HEK293 (cell line): ENCODE results near the gene PKNOX1.
"Not testable (repeated sequence)": the region's sequence is repeated elsewhere in the genome, so short reads cannot be mapped to it uniquely, and the experiment has no call there.

ENCODE experiments used
- CTCF ChIA-PET: fragments of 350-600 bp; formaldehyde crosslinking; extraction: SDS; loops from one replicate; lab custom pipeline; 2021; ENCODE audit warnings: antibody characterized with exemption; lab: Yijun Ruan, JAX
- POLR2A ChIA-PET: fragments of 300-600 bp; formaldehyde crosslinking; extraction: SDS; loops from one replicate; lab custom pipeline; 2020; ENCODE audit warnings: antibody characterized with exemption, inconsistent platforms; lab: Yijun Ruan, JAX
- H3K27ac ChIP-seq: fragments of 200-500 bp; sonication (Bioruptor generic); 2 replicates; pipeline ENCODE4 v1.5.1; 2014; ENCODE audit warnings: low read depth, low read length, control low read depth, inconsistent platforms; ENCODE audit errors: extremely low read depth
- H3K36me3 ChIP-seq, 2 experiments: fragments of 200-500 bp in 1 of 2; sonication (Bioruptor generic) in 1 of 2; 1 replicate in 1 of 2; 2 replicates in 1 of 2; pipeline ENCODE4 v1.5.1; 2014 to 2017; ENCODE audit warnings: inconsistent platforms in 2 of 2, low read length in 2 of 2; ENCODE audit not compliant: control insufficient read depth in 2 of 2, insufficient read depth in 1 of 2
- H3K4me1 ChIP-seq: fragments of 200-500 bp; sonication (Bioruptor generic); 2 replicates; pipeline ENCODE4 v1.5.1; 2014; ENCODE audit warnings: mild to moderate bottlenecking, low read length, inconsistent platforms; ENCODE audit not compliant: control insufficient read depth, insufficient read depth
- H3K4me3 ChIP-seq: 2 replicates; pipeline ENCODE4 v1.5.1; 2011; ENCODE audit warnings: low read depth, mild to moderate bottlenecking, control low read depth, low read length, moderate library complexity
- H3K9me3 ChIP-seq: fragments of 200-500 bp; sonication (Bioruptor generic); 2 replicates; pipeline ENCODE4 v1.5.1; 2014; ENCODE audit warnings: low read depth, low read length, inconsistent platforms; ENCODE audit not compliant: control insufficient read depth, insufficient read depth
- ATF2 ChIP-seq: fragments of 450-650 bp; formaldehyde crosslinking; IDR thresholded peaks from 2 replicates; pipeline ENCODE4 v1.5.1; 2016; ENCODE audit warnings: missing biosample characterization, missing genetic modification characterization, low read depth
- HOXC10 ChIP-seq: sonication (generic); formaldehyde crosslinking; IDR thresholded peaks from 2 replicates; pipeline ENCODE4 v1.8.1; 2023; ENCODE audit warnings: mild to moderate bottlenecking, missing genetic modification reagents
- OVOL3 ChIP-seq: fragments of 450-650 bp; formaldehyde crosslinking; IDR thresholded peaks from 2 replicates; pipeline ENCODE4 v1.5.1; 2016; ENCODE audit warnings: missing biosample characterization, missing genetic modification characterization
- TSHZ1 ChIP-seq: fragments of 450-650 bp; formaldehyde crosslinking; IDR thresholded peaks from 2 replicates; pipeline ENCODE4 v1.5.1; 2016; ENCODE audit warnings: missing biosample characterization, missing genetic modification characterization, borderline replicate concordance
- ZBTB11 ChIP-seq: fragments of 450-650 bp; formaldehyde crosslinking; conservative IDR thresholded peaks from 2 replicates; pipeline ENCODE4 v1.5.1; 2016; ENCODE audit warnings: low read depth, missing biosample characterization, missing genetic modification characterization
- ZBTB6 ChIP-seq: fragments of 450-650 bp; formaldehyde crosslinking; IDR thresholded peaks from 2 replicates; pipeline ENCODE4 v1.5.1; 2017; ENCODE audit warnings: missing biosample characterization, missing genetic modification characterization
- ZNF155 ChIP-seq: fragments of 450-650 bp; formaldehyde crosslinking; IDR thresholded peaks from 2 replicates; pipeline ENCODE4 v1.5.1; 2016; ENCODE audit warnings: missing biosample characterization, missing genetic modification characterization
- ZNF335 ChIP-seq: fragments of 450-650 bp; formaldehyde crosslinking; conservative IDR thresholded peaks from 2 replicates; pipeline ENCODE4 v1.5.1; 2016; ENCODE audit warnings: missing biosample characterization, missing genetic modification characterization
- ZNF596 ChIP-seq: fragments of 450-650 bp; IDR thresholded peaks from 2 replicates; pipeline ENCODE4 v1.5.0; 2018; ENCODE audit warnings: missing biosample characterization, mild to moderate bottlenecking, missing genetic modification characterization, moderate library complexity
- ZNF600 ChIP-seq: fragments of 450-650 bp; formaldehyde crosslinking; IDR thresholded peaks from 2 replicates; pipeline ENCODE4 v1.5.1; 2016; ENCODE audit warnings: missing biosample characterization, missing genetic modification characterization
- ZSCAN16 ChIP-seq: fragments of 450-650 bp; formaldehyde crosslinking; IDR thresholded peaks from 2 replicates; pipeline ENCODE4 v1.5.1; 2016; ENCODE audit warnings: missing biosample characterization, missing genetic modification characterization

Gene PKNOX1

GRCh38 chr21:42942244-42942643 is 32.1 kb upstream of the PKNOX1 start (continued):
- TF ChIP-seq ZBTB11 = no peak
- no peak for TF ChIP-seq HOXC10 (CRISPR knock-in tag)
- TF ChIP-seq ZSCAN16 (tag by site-specific recombination) = no peak
- no peak for TF ChIP-seq ATF2 (tag by site-specific recombination)
- TF ChIP-seq ZNF600 = no peak
- TF ChIP-seq ZNF155 = no peak
- TF ChIP-seq TSHZ1 (tag by site-specific recombination) = no peak
- TF ChIP-seq OVOL3 (tag by site-specific recombination) = no peak
- TF ChIP-seq ZNF596 (tag by site-specific recombination) = no peak
- TF ChIP-seq ZBTB6 (tag by site-specific recombination) = no peak
- no peak for TF ChIP-seq ZNF335 (tag by site-specific recombination)
- TF ChIP-seq, all 188 proteins: peak for 0

- CTCF ChIA-PET, H3K4me1 ChIP-seq, H3K4me3 ChIP-seq, H3K9me3 ChIP-seq, H3K27ac ChIP-seq, POLR2A ChIA-PET, H3K36me3 ChIP-seq: not testable (repeated sequence)
Observed at GRCh38 chr21:42949094-42949755, 25.1 kb upstream of the PKNOX1 start.

GRCh38 chr21:42951193-42951592 is 23.2 kb upstream of the PKNOX1 start:
- POLR2A ChIA-PET, H3K36me3 ChIP-seq, H3K4me1 ChIP-seq, H3K9me3 ChIP-seq, H3K27ac ChIP-seq, CTCF ChIA-PET, H3K4me3 ChIP-seq: not testable (repeated sequence)
